PFSK-1 (cell line): Measurements from ENCODE around the gene PASK.

ENCODE experiments used
- FOXP2 ChIP-seq: optimal IDR thresholded peaks from 2 replicates; pipeline ENCODE3; 2011; ENCODE audit warnings: borderline replicate concordance, control low read depth, inconsistent platforms; ENCODE audit not compliant: insufficient read depth; ENCODE audit errors: extremely low read length, extremely low read depth
- POLR2AphosphoS5 ChIP-seq: IDR thresholded peaks from 2 replicates; pipeline ENCODE4 v1.6.1; 2012; ENCODE audit warnings: low read depth, mild to moderate bottlenecking, control low read depth, low read length, moderate library complexity
- SIN3A ChIP-seq: IDR thresholded peaks from 2 replicates; pipeline ENCODE4 v1.6.1; 2012; ENCODE audit warnings: mild to moderate bottlenecking, low read length, moderate library complexity, borderline replicate concordance; ENCODE audit not compliant: insufficient read depth
- TAF1 ChIP-seq: IDR thresholded peaks from 2 replicates; pipeline ENCODE4 v1.6.1; 2012; ENCODE audit warnings: low read length, control low read depth, borderline replicate concordance; ENCODE audit not compliant: insufficient read depth
- TF ChIP-seq, protein P1 (sequence below), 2 experiments: IDR thresholded peaks; 2 replicates each; pipeline versions ENCODE4 v1.6.1 to v1.8.0; 2011 to 2012; ENCODE audit warnings: low read depth in 2 of 2, low read length in 2 of 2, control low read depth in 1 of 2, inconsistent platforms in 1 of 2, mild to moderate bottlenecking in 1 of 2, moderate library complexity in 1 of 2; ENCODE audit not compliant: insufficient read depth in 1 of 2

PASK gene

DNA sequence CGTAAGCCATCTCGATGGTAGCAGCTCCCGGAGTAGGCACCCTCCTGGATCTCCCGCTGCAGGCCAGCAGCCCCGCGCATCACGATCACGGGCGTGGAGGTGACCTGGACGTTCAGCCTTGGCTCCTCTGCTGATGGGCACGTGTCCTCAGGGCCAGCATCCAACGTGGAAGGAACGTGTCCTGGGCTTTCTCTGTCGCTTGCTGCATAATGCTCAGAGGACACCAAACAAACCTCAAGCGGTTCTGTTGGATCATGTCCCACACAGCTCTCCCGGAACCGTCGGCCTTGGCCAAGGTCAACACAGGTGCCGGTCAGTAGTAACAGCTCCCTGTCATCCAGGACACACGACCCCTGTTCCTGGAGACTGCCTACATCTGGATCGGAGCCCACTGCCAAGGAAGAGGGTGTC is 23.1 kb downstream of the PASK start:
- TF ChIP-seq POLR2AphosphoS5 (no peak), FOXP2 (no peak), TAF1 (no peak), SIN3A (no peak)
- TF ChIP-seq, protein P1, sequence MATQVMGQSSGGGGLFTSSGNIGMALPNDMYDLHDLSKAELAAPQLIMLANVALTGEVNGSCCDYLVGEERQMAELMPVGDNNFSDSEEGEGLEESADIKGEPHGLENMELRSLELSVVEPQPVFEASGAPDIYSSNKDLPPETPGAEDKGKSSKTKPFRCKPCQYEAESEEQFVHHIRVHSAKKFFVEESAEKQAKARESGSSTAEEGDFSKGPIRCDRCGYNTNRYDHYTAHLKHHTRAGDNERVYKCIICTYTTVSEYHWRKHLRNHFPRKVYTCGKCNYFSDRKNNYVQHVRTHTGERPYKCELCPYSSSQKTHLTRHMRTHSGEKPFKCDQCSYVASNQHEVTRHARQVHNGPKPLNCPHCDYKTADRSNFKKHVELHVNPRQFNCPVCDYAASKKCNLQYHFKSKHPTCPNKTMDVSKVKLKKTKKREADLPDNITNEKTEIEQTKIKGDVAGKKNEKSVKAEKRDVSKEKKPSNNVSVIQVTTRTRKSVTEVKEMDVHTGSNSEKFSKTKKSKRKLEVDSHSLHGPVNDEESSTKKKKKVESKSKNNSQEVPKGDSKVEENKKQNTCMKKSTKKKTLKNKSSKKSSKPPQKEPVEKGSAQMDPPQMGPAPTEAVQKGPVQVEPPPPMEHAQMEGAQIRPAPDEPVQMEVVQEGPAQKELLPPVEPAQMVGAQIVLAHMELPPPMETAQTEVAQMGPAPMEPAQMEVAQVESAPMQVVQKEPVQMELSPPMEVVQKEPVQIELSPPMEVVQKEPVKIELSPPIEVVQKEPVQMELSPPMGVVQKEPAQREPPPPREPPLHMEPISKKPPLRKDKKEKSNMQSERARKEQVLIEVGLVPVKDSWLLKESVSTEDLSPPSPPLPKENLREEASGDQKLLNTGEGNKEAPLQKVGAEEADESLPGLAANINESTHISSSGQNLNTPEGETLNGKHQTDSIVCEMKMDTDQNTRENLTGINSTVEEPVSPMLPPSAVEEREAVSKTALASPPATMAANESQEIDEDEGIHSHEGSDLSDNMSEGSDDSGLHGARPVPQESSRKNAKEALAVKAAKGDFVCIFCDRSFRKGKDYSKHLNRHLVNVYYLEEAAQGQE (IDR thresholded peaks at IDR 0.05; ENCODE audit: insufficient read depth in 1 of 2, low read depth in 2 of 2, low read length in 2 of 2), result no peak

DNA sequence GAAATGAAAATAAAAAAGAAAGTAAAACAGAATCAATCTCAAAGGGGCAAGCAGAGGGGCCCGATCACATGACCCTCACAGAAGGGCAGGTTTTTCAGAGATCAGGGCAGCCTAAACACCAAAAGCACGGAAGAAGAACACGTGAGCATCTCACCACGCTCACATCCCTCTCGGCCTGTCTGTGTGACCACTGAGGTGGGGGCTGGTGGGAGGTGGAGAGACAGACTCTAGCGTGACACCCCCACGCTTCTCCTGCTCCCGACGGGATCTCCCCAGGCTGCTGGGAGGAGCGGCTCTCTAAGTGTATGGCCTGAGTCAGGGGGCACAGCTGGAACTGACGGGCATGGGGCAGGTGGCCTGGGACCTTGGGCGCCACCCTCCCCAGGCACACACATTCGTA is 23.6 kb downstream of the PASK start:
- TF ChIP-seq POLR2AphosphoS5 (no peak), FOXP2 (no peak), SIN3A (no peak), TAF1 (no peak)
- TF ChIP-seq, protein P1 (IDR thresholded peaks at IDR 0.05; ENCODE audit: insufficient read depth in 1 of 2, low read depth in 2 of 2, low read length in 2 of 2), result no peak

DNA sequence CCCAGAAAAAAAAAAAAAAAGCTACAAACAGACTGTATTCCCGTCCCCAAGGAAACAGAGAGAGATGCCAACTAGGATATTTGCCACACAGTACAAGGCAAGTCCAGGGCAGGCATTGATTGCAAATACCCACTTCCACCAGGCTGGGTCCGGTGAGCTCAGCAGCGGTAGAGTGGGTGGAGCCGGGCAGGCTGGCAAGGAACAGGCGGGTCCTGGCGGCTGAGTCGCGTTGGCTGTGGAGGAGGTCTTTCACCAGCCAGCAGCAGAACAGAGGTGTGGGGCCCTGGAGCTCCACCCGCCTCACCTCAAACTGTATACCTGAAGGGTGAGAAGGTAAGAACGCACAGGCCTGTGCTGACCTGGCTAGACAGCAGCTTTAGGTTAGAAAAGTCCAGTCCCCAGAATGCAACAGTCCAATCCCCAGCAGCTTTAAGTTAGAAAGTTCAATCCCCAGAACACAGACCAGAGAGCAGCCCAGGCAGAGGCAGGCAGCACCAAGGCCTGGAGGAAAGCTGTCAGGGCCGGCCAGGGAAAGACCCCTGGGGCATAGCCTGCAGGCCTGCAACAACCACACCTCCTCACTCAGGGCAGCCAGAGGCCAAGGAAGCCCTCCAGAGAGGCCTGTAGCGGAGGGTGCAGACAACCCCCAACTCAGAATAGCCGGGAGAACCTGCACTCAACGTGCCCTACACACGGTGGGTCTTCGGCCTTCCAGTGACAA is 25.3 kb downstream of the PASK start:
- TF ChIP-seq, protein P1 (IDR thresholded peaks at IDR 0.05; ENCODE audit: insufficient read depth in 1 of 2, low read depth in 2 of 2, low read length in 2 of 2), result no peak
- TF ChIP-seq TAF1, result no peak
- TF ChIP-seq FOXP2, result no peak
- no peak for TF ChIP-seq POLR2AphosphoS5
- no peak for TF ChIP-seq SIN3A

DNA sequence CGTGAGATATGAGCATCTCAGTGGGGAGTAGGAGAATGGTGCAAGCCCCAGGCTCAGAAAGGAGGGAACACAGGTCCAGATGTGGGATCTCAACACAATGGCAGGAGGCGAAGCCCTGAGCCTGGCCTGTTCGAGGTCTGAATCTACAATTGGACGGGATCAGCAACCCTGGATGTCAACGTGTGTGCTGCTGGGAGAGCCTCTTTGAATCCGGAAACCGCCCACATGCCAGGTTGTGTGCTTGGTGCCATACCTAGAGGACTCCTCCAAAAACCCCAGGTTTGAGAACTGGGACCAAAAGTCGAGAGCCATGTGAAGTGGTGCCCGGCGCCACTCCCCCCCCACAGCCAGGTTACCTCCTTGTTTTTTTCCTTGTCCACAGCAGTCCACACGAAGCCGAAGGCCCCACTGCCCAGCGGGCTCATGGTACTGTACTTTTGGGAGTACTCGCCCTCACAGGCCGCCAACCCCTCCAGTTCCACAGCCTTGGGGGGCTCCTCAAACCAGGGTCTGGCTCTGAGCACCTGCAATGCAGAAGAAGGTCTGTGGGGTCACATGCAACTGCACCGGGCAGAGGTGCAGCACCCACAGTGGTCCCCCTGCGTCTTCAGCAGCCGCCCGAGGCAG is 26.8 kb downstream of the PASK start:
- no peak for TF ChIP-seq POLR2AphosphoS5
- TF ChIP-seq TAF1, result no peak
- TF ChIP-seq, protein P1 (IDR thresholded peaks at IDR 0.05; ENCODE audit: insufficient read depth in 1 of 2, low read depth in 2 of 2, low read length in 2 of 2), result no peak
